Astrocyte (in vitro differentiated cells and primary cell): ENCODE results near the gene CCDC12. TPM values are rescaled to one million over a fixed set of nuclear protein-coding genes. Genes with fewer than 3 reads are reported as not detected.
A peak's percentile ranks its signal among the peaks of the same experiment; 100 is the strongest.

Source experiments
- DNase-seq: peaks from one replicate; pipeline ENCODE4 v3.0.0-alpha.2; 2010; ENCODE audit warnings: low read depth
- FAIRE-seq: peaks from 2 replicates; lab custom pipeline; 2011; peaks lifted over from hg19 to GRCh38; lab: Jason Lieb, UNC
- H2AFZ ChIP-seq: 2 replicates; pipeline ENCODE4 v1.6.0; 2012; ENCODE audit warnings: low read depth, low read length, inconsistent platforms
- H3K27ac ChIP-seq: 2 replicates; pipeline ENCODE4 v1.5.1; 2011; ENCODE audit warnings: low read depth, low read length, inconsistent platforms
- H3K27me3 ChIP-seq: 2 replicates; pipeline ENCODE4 v1.6.0; 2011; ENCODE audit warnings: low read length, inconsistent platforms; ENCODE audit not compliant: insufficient read depth
- H3K36me3 ChIP-seq: 2 replicates; pipeline ENCODE4 v1.5.1; 2011; ENCODE audit warnings: low read length, inconsistent platforms; ENCODE audit not compliant: insufficient read depth
- H3K4me1 ChIP-seq: 2 replicates; pipeline ENCODE4 v1.5.1; 2011; ENCODE audit warnings: low read length, inconsistent platforms; ENCODE audit not compliant: insufficient read depth
- H3K4me2 ChIP-seq: 2 replicates; pipeline ENCODE4 v1.6.0; 2012; ENCODE audit warnings: low read length, inconsistent platforms
- H3K4me3 ChIP-seq: 2 replicates; pipeline ENCODE4 v1.5.1; 2011; ENCODE audit warnings: low read depth, mild to moderate bottlenecking, low read length, inconsistent platforms; ENCODE audit not compliant: insufficient read depth
- H3K79me2 ChIP-seq: 2 replicates; pipeline ENCODE4 v1.6.0; 2012; ENCODE audit warnings: mild to moderate bottlenecking, low read length, inconsistent platforms; ENCODE audit not compliant: insufficient read depth
- H3K9ac ChIP-seq: 2 replicates; pipeline ENCODE4 v1.6.0; 2012; ENCODE audit warnings: mild to moderate bottlenecking, low read length, inconsistent platforms
- H3K9me3 ChIP-seq: 2 replicates; pipeline ENCODE4 v1.5.1; 2012; ENCODE audit warnings: low read depth, mild to moderate bottlenecking, low read length, inconsistent platforms; ENCODE audit not compliant: insufficient read depth
- H4K20me1 ChIP-seq: 2 replicates; pipeline ENCODE4 v1.6.0; 2012; ENCODE audit warnings: low read length, inconsistent platforms; ENCODE audit not compliant: insufficient read depth
- H3K27ac Mint-ChIP-seq: one replicate; pipeline ENCODE4 v1.8.0; 2021; ENCODE audit warnings: mild to moderate bottlenecking, mixed read lengths; ENCODE audit not compliant: unreplicated experiment
- H3K27me3 Mint-ChIP-seq: one replicate; pipeline ENCODE4 v1.8.0; 2021; ENCODE audit warnings: low read depth, mixed read lengths; ENCODE audit not compliant: unreplicated experiment
- H3K36me3 Mint-ChIP-seq: one replicate; pipeline ENCODE4 v1.8.0; 2021; ENCODE audit warnings: low read depth, mixed read lengths; ENCODE audit not compliant: unreplicated experiment
- H3K4me1 Mint-ChIP-seq: one replicate; pipeline ENCODE4 v1.8.0; 2021; ENCODE audit warnings: low read depth, mixed read lengths; ENCODE audit not compliant: unreplicated experiment
- H3K4me3 Mint-ChIP-seq: one replicate; pipeline ENCODE4 v1.8.0; 2021; ENCODE audit warnings: mild to moderate bottlenecking, moderate library complexity, mixed read lengths; ENCODE audit not compliant: unreplicated experiment
- H3K9me3 Mint-ChIP-seq: one replicate; pipeline ENCODE4 v1.8.0; 2021; ENCODE audit warnings: mild to moderate bottlenecking, mixed read lengths; ENCODE audit not compliant: unreplicated experiment
- CTCF ChIP-seq: IDR thresholded peaks from 2 replicates; pipeline ENCODE4 v1.5.1; 2011; ENCODE audit warnings: low read depth, mild to moderate bottlenecking, inconsistent platforms, low read length, moderate library complexity; ENCODE audit not compliant: insufficient read depth
- EZH2 ChIP-seq: IDR thresholded peaks from 2 replicates; pipeline ENCODE4 v1.6.1; 2012; ENCODE audit warnings: mild to moderate bottlenecking, low read length, inconsistent platforms; ENCODE audit not compliant: insufficient read depth
- total RNA-seq: library from RNA; stranded (reverse); gene quantifications from 2 replicates; pipeline ENCODE4 v1.2.1, GENCODE V29; 2021

CCDC12 gene
- total RNA-seq, 1 donor from 2014 or later, result 29.0 TPM

- no peaks in the 10 kb centered on the region for H3K36me3 ChIP-seq
- no peak overlapping the region for H3K27ac ChIP-seq
- H3K4me2 ChIP-seq, result peak overlapping the region; percentile 91
- peaks cover 14% of the 10 kb centered on the region for H4K20me1 ChIP-seq
- no peak for TF ChIP-seq CTCF
- peak; percentile 69 for TF ChIP-seq EZH2
- no peaks in the 10 kb centered on the region for H3K79me2 ChIP-seq
- H3K27ac Mint-ChIP-seq, result no peak overlapping the region
- DNase-seq (no peak), FAIRE-seq (no peak)
- H2AFZ ChIP-seq, result no peak overlapping the region
- no peaks in the 10 kb centered on the region for H3K9me3 ChIP-seq
- peaks cover 34% of the 10 kb centered on the region for H3K27me3 Mint-ChIP-seq
- no peak overlapping the region for H3K4me3 ChIP-seq
- peaks cover 6% of the 10 kb centered on the region for H3K4me1 ChIP-seq
- H3K9me3 Mint-ChIP-seq, result no peaks in the 10 kb centered on the region
- peaks cover 34% of the 10 kb centered on the region for H3K27me3 ChIP-seq
- peak overlapping the region; percentile 66 for H3K4me3 Mint-ChIP-seq
- peaks cover 18% of the 10 kb centered on the region for H3K4me1 Mint-ChIP-seq
- no peaks in the 10 kb centered on the region for H3K36me3 Mint-ChIP-seq
- H3K9ac ChIP-seq, result no peak overlapping the region
These were observed 95.5 kb downstream of the CCDC12 start for GRCh38 chr3:46880884-46881595.

GRCh38 chr3:46878781-46879436 lies 97.6 kb downstream of the CCDC12 start:
- H3K27ac Mint-ChIP-seq, result peak overlapping the region; percentile 81
- no peaks in the 10 kb centered on the region for H3K9me3 Mint-ChIP-seq
- Histone ChIP-seq H3K9ac (no peak overlapping the region), H3K4me1 (peaks cover 6% of the 10 kb centered on the region), H3K27me3 (peaks cover 17% of the 10 kb centered on the region), H3K36me3 (no peaks in the 10 kb centered on the region), H2AFZ (no peak overlapping the region), H3K9me3 (no peaks in the 10 kb centered on the region), H4K20me1 (peaks cover 4% of the 10 kb centered on the region), H3K4me3 (no peak overlapping the region), H3K79me2 (no peaks in the 10 kb centered on the region), H3K4me2 (no peak overlapping the region), H3K27ac (no peak overlapping the region)
- no peaks in the 10 kb centered on the region for H3K36me3 Mint-ChIP-seq
- DNase-seq, result no peak
- TF ChIP-seq CTCF (no peak), EZH2 (no peak)
- no peak for FAIRE-seq
- peaks cover 16% of the 10 kb centered on the region for H3K4me1 Mint-ChIP-seq
- no peak overlapping the region for H3K4me3 Mint-ChIP-seq
- peaks cover 24% of the 10 kb centered on the region for H3K27me3 Mint-ChIP-seq
